Endothelial cell (in vitro differentiated cells): ENCODE measurements around the gene MAP4. TPM values are rescaled to one million over a fixed set of nuclear protein-coding genes. Genes with fewer than 3 reads are reported as not detected.

ENCODE experiments used
- DNase-seq: peaks from one replicate; pipeline ENCODE4 v3.0.0; 2021; ENCODE audit warnings: low spot score
- H3K27ac Mint-ChIP-seq: one replicate; pipeline ENCODE4 v1.8.0; 2021; ENCODE audit warnings: mixed read lengths, inconsistent platforms; ENCODE audit not compliant: unreplicated experiment
- H3K27me3 Mint-ChIP-seq: one replicate; pipeline ENCODE4 v1.8.0; 2021; ENCODE audit warnings: mild to moderate bottlenecking, moderate library complexity, mixed read lengths, inconsistent platforms; ENCODE audit not compliant: unreplicated experiment
- H3K36me3 Mint-ChIP-seq: one replicate; pipeline ENCODE4 v1.8.0; 2021; ENCODE audit warnings: mild to moderate bottlenecking, low read depth, mixed read lengths, inconsistent platforms; ENCODE audit not compliant: unreplicated experiment
- H3K4me1 Mint-ChIP-seq: one replicate; pipeline ENCODE4 v1.8.0; 2021; ENCODE audit warnings: mild to moderate bottlenecking, mixed read lengths, inconsistent platforms; ENCODE audit not compliant: unreplicated experiment
- H3K4me3 Mint-ChIP-seq: one replicate; pipeline ENCODE4 v1.8.0; 2021; ENCODE audit warnings: mild to moderate bottlenecking, mixed read lengths, inconsistent platforms; ENCODE audit not compliant: unreplicated experiment
- H3K9me3 Mint-ChIP-seq: one replicate; pipeline ENCODE4 v1.8.0; 2021; ENCODE audit warnings: mixed read lengths, inconsistent platforms; ENCODE audit not compliant: unreplicated experiment
- total RNA-seq: library from RNA; stranded (reverse); fragmentation: NEBNext Ultra II Directional; extraction: Animal tissue kit (Norgen Biotek cat#: 25700); gene quantifications from one replicate; pipeline ENCODE4 v1.2.1, GENCODE V29; 2021; ENCODE audit not compliant: unreplicated experiment
- TF ChIP-seq, protein P1 (sequence below): fragments of 200-600 bp; sonication (generic); IDR thresholded peaks from one replicate; pipeline ENCODE4 v1.5.0; 2021; ENCODE audit warnings: antibody characterized with exemption; ENCODE audit not compliant: unreplicated experiment

The MAP4 gene
- total RNA-seq, 1 donor from 2014 or later = 155 TPM

GRCh38 chr3:47855461-47856383 lies 160.5 kb downstream of the MAP4 start:
- Mint-ChIP-seq H3K27me3 (peaks cover 9% of the 10 kb centered on the region), H3K4me3 (peak overlapping the region; percentile 37)
- no peak for DNase-seq

DNA sequence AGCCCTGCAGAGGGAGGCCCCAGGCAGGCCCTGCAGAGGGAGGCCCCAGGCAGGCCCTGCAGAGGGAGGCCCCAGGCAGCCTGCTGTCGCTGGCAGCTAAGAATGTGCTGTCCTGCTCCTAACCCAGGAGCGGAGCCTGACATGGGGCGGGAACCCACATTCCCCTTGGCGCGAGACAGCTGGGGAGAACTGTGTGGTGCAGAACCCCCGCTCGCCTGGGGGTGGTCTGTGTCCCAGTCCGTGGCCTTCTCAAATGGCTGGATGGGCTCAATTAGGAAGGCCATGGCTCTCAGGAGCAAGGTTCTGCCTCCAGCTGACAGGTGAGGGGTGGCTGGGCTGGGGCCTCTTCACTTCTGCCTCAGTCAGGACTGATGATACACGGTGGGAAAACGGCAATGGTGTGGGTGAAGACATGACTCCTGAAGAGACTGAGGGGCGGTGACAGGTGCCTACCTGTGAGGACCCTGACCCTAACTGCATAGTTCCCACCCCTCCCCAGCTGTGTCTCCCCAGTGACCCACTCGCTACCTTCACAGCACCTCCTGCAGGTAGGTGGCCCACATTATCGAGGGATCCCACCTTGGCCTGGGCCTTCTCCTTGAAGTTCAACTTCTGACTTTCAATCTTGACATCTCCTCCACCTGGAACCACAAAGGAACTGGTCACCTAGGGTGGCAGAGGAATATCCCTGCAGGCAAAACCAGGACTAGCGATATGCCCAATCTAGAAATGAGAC lies 161.3 kb downstream of the MAP4 start:
- H3K27me3 Mint-ChIP-seq = peaks cover 11% of the 10 kb centered on the region
- no peak overlapping the region for H3K4me3 Mint-ChIP-seq
- DNase-seq = no peak
- H3K4me1 Mint-ChIP-seq = no peaks in the 10 kb centered on the region
- no peak overlapping the region for H3K27ac Mint-ChIP-seq
- peaks cover 51% of the 10 kb centered on the region for H3K36me3 Mint-ChIP-seq
- TF ChIP-seq, protein P1, sequence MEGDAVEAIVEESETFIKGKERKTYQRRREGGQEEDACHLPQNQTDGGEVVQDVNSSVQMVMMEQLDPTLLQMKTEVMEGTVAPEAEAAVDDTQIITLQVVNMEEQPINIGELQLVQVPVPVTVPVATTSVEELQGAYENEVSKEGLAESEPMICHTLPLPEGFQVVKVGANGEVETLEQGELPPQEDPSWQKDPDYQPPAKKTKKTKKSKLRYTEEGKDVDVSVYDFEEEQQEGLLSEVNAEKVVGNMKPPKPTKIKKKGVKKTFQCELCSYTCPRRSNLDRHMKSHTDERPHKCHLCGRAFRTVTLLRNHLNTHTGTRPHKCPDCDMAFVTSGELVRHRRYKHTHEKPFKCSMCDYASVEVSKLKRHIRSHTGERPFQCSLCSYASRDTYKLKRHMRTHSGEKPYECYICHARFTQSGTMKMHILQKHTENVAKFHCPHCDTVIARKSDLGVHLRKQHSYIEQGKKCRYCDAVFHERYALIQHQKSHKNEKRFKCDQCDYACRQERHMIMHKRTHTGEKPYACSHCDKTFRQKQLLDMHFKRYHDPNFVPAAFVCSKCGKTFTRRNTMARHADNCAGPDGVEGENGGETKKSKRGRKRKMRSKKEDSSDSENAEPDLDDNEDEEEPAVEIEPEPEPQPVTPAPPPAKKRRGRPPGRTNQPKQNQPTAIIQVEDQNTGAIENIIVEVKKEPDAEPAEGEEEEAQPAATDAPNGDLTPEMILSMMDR = no peak
- no peaks in the 10 kb centered on the region for H3K9me3 Mint-ChIP-seq

More at GRCh38 chr3:47855461-47856383, 160.5 kb downstream of the MAP4 start:
- peak overlapping the region; percentile 72 for H3K27ac Mint-ChIP-seq
- peaks cover 47% of the 10 kb centered on the region for H3K36me3 Mint-ChIP-seq
- TF ChIP-seq, protein P1 = no peak
- H3K4me1 Mint-ChIP-seq = no peaks in the 10 kb centered on the region
- H3K9me3 Mint-ChIP-seq = no peaks in the 10 kb centered on the region

DNA sequence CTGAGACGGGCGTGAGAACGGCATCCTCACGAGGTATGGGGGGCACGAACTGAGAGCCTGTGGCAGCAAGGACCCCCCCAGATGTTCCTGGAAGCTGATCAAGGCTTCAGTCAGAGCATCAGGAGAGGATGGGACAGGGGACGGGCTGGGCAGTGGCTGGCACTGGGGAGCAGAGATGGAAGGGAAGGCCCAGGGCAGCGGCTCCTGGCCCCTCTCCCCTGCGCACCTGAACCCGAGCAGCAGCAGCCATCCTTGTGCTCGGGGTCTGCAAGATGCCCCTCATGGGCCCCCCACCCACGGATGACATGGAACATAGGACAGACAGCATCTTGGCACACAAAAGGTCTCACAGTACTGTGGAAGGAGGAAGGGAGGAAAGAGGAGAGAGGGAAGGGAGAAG lies 161.9 kb downstream of the MAP4 start:
- no peak overlapping the region for H3K27ac Mint-ChIP-seq
- H3K4me1 Mint-ChIP-seq = no peaks in the 10 kb centered on the region
- no peak overlapping the region for H3K4me3 Mint-ChIP-seq
- peaks cover 44% of the 10 kb centered on the region for H3K36me3 Mint-ChIP-seq
- no peaks in the 10 kb centered on the region for H3K9me3 Mint-ChIP-seq
- peaks cover 13% of the 10 kb centered on the region for H3K27me3 Mint-ChIP-seq
- TF ChIP-seq, protein P1 = no peak
- no peak for DNase-seq

DNA sequence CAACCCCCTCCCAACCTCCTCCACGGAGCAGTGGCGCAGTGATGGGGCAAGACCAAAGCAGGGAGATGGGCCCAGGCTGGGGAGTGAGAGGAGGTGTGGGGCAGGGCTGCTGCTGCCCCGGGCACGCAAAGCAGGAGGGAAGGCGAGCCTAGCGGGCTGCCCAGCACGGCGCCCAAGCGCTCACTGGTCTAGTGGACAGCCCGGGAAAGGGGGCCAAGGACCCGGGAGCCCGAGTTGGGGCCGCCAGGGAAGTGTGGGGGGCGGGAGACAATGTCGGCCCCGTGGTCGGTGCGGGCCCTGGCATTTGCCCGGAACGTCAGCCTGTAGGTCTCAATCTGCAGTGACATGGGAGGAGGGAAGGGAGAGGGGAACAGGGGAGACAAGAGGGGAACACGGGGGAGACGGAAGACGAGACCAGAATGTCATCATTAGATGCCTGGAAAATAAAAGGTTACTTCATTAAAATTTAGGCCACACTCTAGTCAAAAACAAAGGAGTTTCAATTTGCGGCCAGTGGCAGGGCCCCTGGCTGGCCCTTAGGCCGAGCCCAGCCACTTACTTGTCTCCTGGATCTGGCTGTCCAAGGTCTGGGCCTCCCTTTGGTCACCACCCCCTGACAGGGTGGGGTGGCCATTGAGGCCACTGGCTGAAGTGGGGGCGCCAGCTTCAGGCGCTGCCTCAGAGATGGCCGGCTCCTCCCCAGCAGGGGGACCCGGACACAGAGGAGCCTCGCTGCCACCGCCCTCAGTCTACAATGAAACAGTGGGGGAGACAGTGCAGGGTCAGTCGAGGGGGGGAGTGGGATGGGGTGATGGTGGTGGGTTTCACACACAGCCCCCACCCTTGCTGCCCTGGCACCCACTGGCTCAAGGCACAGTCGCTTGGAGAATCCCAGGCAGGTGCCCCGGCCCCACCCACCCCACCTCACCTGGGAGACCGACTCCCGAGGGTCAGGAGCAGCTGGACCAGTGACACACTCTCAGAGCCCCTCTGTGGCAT lies 163.3 kb downstream of the MAP4 start:
- no peak overlapping the region for H3K27ac Mint-ChIP-seq
- H3K4me3 Mint-ChIP-seq = no peak overlapping the region
- no peaks in the 10 kb centered on the region for H3K9me3 Mint-ChIP-seq
- TF ChIP-seq, protein P1 = no peak
- peaks cover 41% of the 10 kb centered on the region for H3K36me3 Mint-ChIP-seq
- DNase-seq = no peak
- H3K4me1 Mint-ChIP-seq = no peaks in the 10 kb centered on the region
- peaks cover 17% of the 10 kb centered on the region for H3K27me3 Mint-ChIP-seq
